ENCODE data around the gene GAS2. TPM values are rescaled to one million over a fixed set of nuclear protein-coding genes. Genes with fewer than 3 reads are reported as not detected.

The GAS2 gene
- total RNA-seq, 1 experiment from 2014 or later = 2.8 TPM

DNA sequence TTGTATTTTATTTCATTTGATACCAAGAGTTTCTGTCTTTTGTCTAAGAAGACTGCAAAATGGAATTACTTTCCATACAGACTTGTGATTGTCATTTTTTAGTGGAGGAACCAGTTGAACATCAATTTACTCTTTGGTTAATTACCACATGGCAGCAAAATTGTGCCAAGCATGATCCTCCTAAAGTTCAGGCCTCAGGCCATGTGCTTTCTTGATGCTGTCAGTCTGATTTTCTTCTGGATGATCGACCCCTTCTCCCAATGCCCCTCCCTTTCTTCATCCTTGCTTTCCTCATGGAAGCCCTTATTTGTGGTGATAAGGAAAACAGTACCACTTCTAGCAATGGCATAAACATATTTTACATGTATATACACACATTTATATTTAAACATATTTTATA, 87.0 kb downstream of the GAS2 start:
- H3K27ac ChIP-seq = no peak overlapping the region
- H3K79me2 ChIP-seq (ENCODE audit: low read depth) = no peaks in the 10 kb centered on the region
- no peak overlapping the region for H3K4me2 ChIP-seq
- TF ChIP-seq EZH2 (IDR thresholded peaks at IDR 0.05; ENCODE audit: low read depth) = no peak
- TF ChIP-seq, protein P1, sequence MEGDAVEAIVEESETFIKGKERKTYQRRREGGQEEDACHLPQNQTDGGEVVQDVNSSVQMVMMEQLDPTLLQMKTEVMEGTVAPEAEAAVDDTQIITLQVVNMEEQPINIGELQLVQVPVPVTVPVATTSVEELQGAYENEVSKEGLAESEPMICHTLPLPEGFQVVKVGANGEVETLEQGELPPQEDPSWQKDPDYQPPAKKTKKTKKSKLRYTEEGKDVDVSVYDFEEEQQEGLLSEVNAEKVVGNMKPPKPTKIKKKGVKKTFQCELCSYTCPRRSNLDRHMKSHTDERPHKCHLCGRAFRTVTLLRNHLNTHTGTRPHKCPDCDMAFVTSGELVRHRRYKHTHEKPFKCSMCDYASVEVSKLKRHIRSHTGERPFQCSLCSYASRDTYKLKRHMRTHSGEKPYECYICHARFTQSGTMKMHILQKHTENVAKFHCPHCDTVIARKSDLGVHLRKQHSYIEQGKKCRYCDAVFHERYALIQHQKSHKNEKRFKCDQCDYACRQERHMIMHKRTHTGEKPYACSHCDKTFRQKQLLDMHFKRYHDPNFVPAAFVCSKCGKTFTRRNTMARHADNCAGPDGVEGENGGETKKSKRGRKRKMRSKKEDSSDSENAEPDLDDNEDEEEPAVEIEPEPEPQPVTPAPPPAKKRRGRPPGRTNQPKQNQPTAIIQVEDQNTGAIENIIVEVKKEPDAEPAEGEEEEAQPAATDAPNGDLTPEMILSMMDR (conservative IDR thresholded peaks at IDR 0.05) = no peak
- H3K4me1 ChIP-seq (replicated peaks; ENCODE audit: insufficient read depth) = no peaks in the 10 kb centered on the region
- no peaks in the 10 kb centered on the region for H4K20me1 ChIP-seq (ENCODE audit: insufficient read depth)
- intact Hi-C loops (cut with micrococcal nuclease; ENCODE audit: unreplicated experiment) = no loop called here
- H3K4me3 ChIP-seq = no peak overlapping the region
- H2AFZ ChIP-seq = no peak overlapping the region
- H3K27me3 ChIP-seq (ENCODE audit: insufficient read depth, low read depth) = no peaks in the 10 kb centered on the region
- no peaks in the 10 kb centered on the region for H3F3A ChIP-seq (ENCODE audit: insufficient read depth, low read depth)
- no peaks in the 10 kb centered on the region for H3K9me2 ChIP-seq (ENCODE audit: insufficient read depth)
- CTCF ChIA-PET = no interaction called here
- POLR2A ChIA-PET (ENCODE audit: unreplicated experiment) = no interaction called here
- H3K36me3 ChIP-seq (ENCODE audit: low read depth) = no peaks in the 10 kb centered on the region
- BruUV-seq (replicated peaks) = no TSS peak
- no peaks in the 10 kb centered on the region for H3K9me3 ChIP-seq (ENCODE audit: insufficient read depth, low read depth)
- no peak for DNase-seq

DNA sequence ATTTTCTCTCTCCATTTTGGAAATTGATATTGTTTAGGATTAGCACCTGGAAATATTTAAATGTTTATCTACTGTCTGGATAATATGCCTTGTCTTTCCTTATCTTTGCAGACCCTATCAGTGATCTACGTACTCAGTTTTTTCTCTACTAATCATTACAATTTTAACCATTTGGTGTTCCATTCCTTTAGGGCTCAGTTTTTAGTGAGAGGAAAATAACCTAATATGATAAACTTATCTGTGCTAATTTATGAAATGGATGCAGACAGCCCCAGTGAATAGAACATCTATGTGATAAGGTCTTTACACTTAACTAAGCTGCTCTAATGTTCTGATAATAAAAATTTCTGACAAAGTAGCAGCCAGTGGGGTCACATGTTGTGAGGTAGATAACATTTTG, 94.7 kb downstream of the GAS2 start:
- H3K27ac ChIP-seq = no peak overlapping the region
- H3K9me3 ChIP-seq (ENCODE audit: insufficient read depth, low read depth) = no peaks in the 10 kb centered on the region
- intact Hi-C loops (cut with micrococcal nuclease; ENCODE audit: unreplicated experiment) = no loop called here
- no peak overlapping the region for H2AFZ ChIP-seq
- DNase-seq = no peak
- no peaks in the 10 kb centered on the region for H3F3A ChIP-seq (ENCODE audit: insufficient read depth, low read depth)
- ChIA-PET CTCF (no interaction called here), POLR2A (ENCODE audit: unreplicated experiment) (no interaction called here)
- no peak overlapping the region for H3K4me2 ChIP-seq
- no peak overlapping the region for H3K4me3 ChIP-seq
- H3K27me3 ChIP-seq (ENCODE audit: insufficient read depth, low read depth) = no peaks in the 10 kb centered on the region
- H3K4me1 ChIP-seq (replicated peaks; ENCODE audit: insufficient read depth) = no peaks in the 10 kb centered on the region
- H3K9me2 ChIP-seq (ENCODE audit: insufficient read depth) = no peaks in the 10 kb centered on the region
- H3K36me3 ChIP-seq (ENCODE audit: low read depth) = no peaks in the 10 kb centered on the region
- TF ChIP-seq EZH2 (IDR thresholded peaks at IDR 0.05; ENCODE audit: low read depth) = no peak
- TF ChIP-seq, protein P1 (conservative IDR thresholded peaks at IDR 0.05) = no peak
- no TSS peak for BruUV-seq (replicated peaks)
- no peaks in the 10 kb centered on the region for H3K79me2 ChIP-seq (ENCODE audit: low read depth)
- H4K20me1 ChIP-seq (ENCODE audit: insufficient read depth) = no peaks in the 10 kb centered on the region

DNA sequence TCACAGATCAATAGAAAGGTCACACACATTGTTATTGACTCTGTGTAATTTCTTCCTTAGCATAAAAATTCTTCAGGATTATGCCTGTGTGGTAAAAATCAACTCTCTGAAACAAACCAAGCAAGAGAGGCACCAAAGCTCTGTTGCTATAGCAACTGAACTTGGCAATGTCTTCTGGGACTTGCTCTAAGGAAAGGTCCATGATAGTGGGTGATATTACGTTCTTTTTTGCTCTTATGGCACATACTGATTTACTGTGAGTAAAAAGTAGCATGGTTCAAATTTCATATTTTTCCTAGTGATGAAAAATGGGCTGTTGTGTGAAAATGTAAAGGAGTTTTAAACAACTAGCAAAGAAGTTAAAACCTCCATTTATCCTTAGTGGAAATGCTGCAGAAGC, 96.8 kb downstream of the GAS2 start:
- Histone ChIP-seq H3K4me2 (no peak overlapping the region), H3K9me3 (ENCODE audit: insufficient read depth, low read depth) (no peaks in the 10 kb centered on the region), H3K27me3 (ENCODE audit: insufficient read depth, low read depth) (no peaks in the 10 kb centered on the region), H3K79me2 (ENCODE audit: low read depth) (no peaks in the 10 kb centered on the region), H4K20me1 (ENCODE audit: insufficient read depth) (no peaks in the 10 kb centered on the region), H3K36me3 (ENCODE audit: low read depth) (no peaks in the 10 kb centered on the region), H3K4me3 (no peak overlapping the region), H3F3A (ENCODE audit: insufficient read depth, low read depth) (no peaks in the 10 kb centered on the region), H3K27ac (no peak overlapping the region), H3K9me2 (ENCODE audit: insufficient read depth) (0 out of 2 replicates have a peak, but pooled peaks cover under 1% of the 10 kb centered on the region), H3K4me1 (replicated peaks; ENCODE audit: insufficient read depth) (no peaks in the 10 kb centered on the region), H2AFZ (no peak overlapping the region)
- POLR2A ChIA-PET (ENCODE audit: unreplicated experiment) = no interaction called here
- CTCF ChIA-PET = no interaction called here
- intact Hi-C loops (cut with micrococcal nuclease; ENCODE audit: unreplicated experiment) = no loop called here
- BruUV-seq (replicated peaks) = no TSS peak
- TF ChIP-seq, protein P1 (conservative IDR thresholded peaks at IDR 0.05) = no peak
- TF ChIP-seq EZH2 (IDR thresholded peaks at IDR 0.05; ENCODE audit: low read depth) = no peak
- DNase-seq = no peak

Measured in PC-9 (cell line).